K562 (cell line): ENCODE data around the gene MAP2K7. TPM values are rescaled to one million over a fixed set of nuclear protein-coding genes. Genes with fewer than 3 reads are reported as not detected.

ENCODE experiments used
- EP400 ChIP-seq: fragments of 450-650 bp; IDR thresholded peaks from 2 replicates; pipeline ENCODE4 v1.6.1; 2017; ENCODE audit warnings: antibody characterized with exemption, mild to moderate bottlenecking, moderate library complexity
- MAZ ChIP-seq, 2 experiments: fragments of 450-650 bp in 1 of 2; sonication (generic) in 1 of 2; formaldehyde crosslinking; IDR thresholded peaks in 1 of 2; conservative IDR thresholded peaks in 1 of 2; 2 replicates each; pipeline versions ENCODE4 v1.4.0 to v1.5.0; 2020; ENCODE audit warnings: mild to moderate bottlenecking in 1 of 2, missing genetic modification reagents in 1 of 2
- MTA3 ChIP-seq: fragments of 450-650 bp; formaldehyde crosslinking; IDR thresholded peaks from 2 replicates; pipeline ENCODE4 v1.6.1; 2017; ENCODE audit warnings: mild to moderate bottlenecking, borderline replicate concordance
- NUFIP1 ChIP-seq: fragments of 450-650 bp; IDR thresholded peaks from 2 replicates; pipeline ENCODE4 v1.6.1; 2018; ENCODE audit not compliant: partially characterized antibody
- PHTF2 ChIP-seq: fragments of 250-450 bp; sonication (Bioruptor Pico); IDR thresholded peaks from 2 replicates; pipeline ENCODE4 v1.5.0; 2021; ENCODE audit warnings: mild to moderate bottlenecking
- SIRT6 ChIP-seq: IDR thresholded peaks from one replicate; pipeline ENCODE4 v1.6.1; 2012; ENCODE audit warnings: low read depth, mild to moderate bottlenecking, control low read depth, inconsistent platforms, low read length, moderate library complexity
- SP1 ChIP-seq: sonication (generic); formaldehyde crosslinking; IDR thresholded peaks from 2 replicates; pipeline ENCODE4 v1.8.1; 2022; ENCODE audit warnings: mild to moderate bottlenecking, missing genetic modification reagents
- SRF ChIP-seq, 2 experiments: fragments of 250-450, 450-650 bp in 1 of 2; sonication (Bioruptor Pico) in 1 of 2; sonication (generic) in 1 of 2; formaldehyde crosslinking; IDR thresholded peaks; 2 replicates each; pipeline versions ENCODE4 v1.5.0 to v1.5.1; 2020 to 2022; ENCODE audit warnings: mild to moderate bottlenecking in 1 of 2, missing genetic modification reagents in 1 of 2
- ZBTB11 ChIP-seq, 3 experiments: fragments of 200-800 bp in 1 of 3; fragments of 250-450 bp in 1 of 3; fragments of 450-650 bp in 1 of 3; sonication (Bioruptor Pico) in 1 of 3; sonication (Bioruptor generic) in 1 of 3; formaldehyde crosslinking in 1 of 3; IDR thresholded peaks; 2 replicates each; pipeline versions ENCODE4 v1.6.1 to v1.8.0; 2016 to 2022; ENCODE audit warnings: mild to moderate bottlenecking in 2 of 3, missing genetic modification characterization in 2 of 3, missing compliant biosample characterization in 1 of 3, moderate library complexity in 1 of 3
- ZNF407 ChIP-seq: fragments of 450-650 bp; IDR thresholded peaks from 2 replicates; pipeline ENCODE4 v1.6.1; 2016; ENCODE audit warnings: low read depth
- polyA plus RNA-seq, 8 experiments: library from polyadenylated mRNA; depleted of rRNA in 4 of 8; stranded (reverse) in 5 of 8; unstranded in 3 of 8; fragments of >200 nt; fragmentation: Nextera tagmentation in 2 of 8; fragmentation: Illumina TruSeq in 1 of 8; extraction: Ambion mirVana in 2 of 8; extraction: Trizol in 1 of 8; gene quantifications; 2 replicates each; pipeline versions ENCODE4 v1.2.1 to v1.2.3, GENCODE V29; 2011 to 2014; ENCODE audit warnings: inconsistent platforms in 1 of 8, missing spikeins in 1 of 8
- total RNA-seq, 7 experiments: library from RNA; depleted of rRNA in 6 of 7; stranded (reverse); fragments of >200 nt in 6 of 7; fragmentation: Illumina TruSeq in 2 of 7; extraction: Trizol in 2 of 7; gene quantifications; 2 replicates each; pipeline versions ENCODE4 v1.2.1 to v1.2.3, GENCODE V29; 2011 to 2021; ENCODE audit warnings: low replicate concordance in 1 of 7
- TF ChIP-seq, protein P1 (sequence below): fragments of 250-450 bp; sonication (Bioruptor Pico); IDR thresholded peaks from 2 replicates; pipeline ENCODE4 v1.9.0; 2021; ENCODE audit warnings: mild to moderate bottlenecking

Gene MAP2K7
- total and polyA plus RNA-seq, 9 of the 15 experiments (the other 6 are each of a cell fraction or from before 2014, with no cell fraction given) = 0.51 to 45.8 (median 14.1) TPM

DNA sequence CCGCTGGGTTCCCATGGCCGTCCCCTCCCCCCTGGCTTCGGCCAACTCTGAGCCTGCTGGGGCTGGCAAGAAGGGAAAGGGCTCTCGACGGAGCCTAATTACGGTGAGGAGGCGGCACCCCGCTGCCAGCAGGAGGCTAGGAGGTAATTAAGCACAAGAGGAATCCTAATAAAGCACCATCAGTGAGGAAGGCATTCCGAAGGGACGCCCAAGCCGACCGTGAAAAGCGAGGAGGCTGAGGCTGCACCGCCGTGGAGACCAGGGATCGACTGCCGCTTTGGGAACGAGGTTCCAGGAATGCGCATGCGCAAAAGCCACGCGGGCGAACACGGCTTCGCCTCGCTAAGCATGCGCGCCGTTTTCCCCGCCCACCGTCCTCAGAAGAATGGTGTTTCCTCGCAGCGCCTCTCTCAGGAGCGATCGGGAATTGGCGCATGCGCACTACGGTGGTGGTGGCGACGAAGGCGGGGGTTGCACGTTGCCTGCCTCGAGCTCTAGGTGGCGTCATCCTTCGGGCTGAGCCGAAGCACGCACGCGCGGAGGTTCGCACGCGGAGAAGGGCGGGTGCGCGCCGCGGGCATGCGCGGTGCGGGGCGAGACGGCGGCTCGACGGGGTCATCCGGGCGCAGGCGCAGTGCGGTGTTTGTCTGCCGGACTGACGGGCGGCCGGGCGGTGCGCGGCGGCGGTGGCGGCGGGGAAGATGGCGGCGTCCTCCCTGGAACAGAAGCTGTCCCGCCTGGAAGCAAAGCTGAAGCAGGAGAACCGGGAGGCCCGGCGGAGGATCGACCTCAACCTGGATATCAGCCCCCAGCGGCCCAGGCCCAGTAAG, at the start of gene MAP2K7 (continued):
- peak; percentile 90 for TF ChIP-seq ZNF407
- peak; percentile 71 to 75; a peak in 3 of 4 replicates for TF ChIP-seq MAZ (CRISPR knock-in tag; conservative IDR thresholded peaks at IDR 0.05 in 1 of 2, IDR thresholded peaks at IDR 0.05 in 1 of 2)
- TF ChIP-seq ZBTB11 (CRISPR knock-in tag; IDR thresholded peaks at IDR 0.05) = 0 out of 6 replicates have a peak, but pooled peaks of 1 of the 3 experiments have one; percentile 24
- TF ChIP-seq PHTF2 (CRISPR knock-in tag) = no peak
- peak; percentile 88 for TF ChIP-seq EP400
- peak; percentile 88 for TF ChIP-seq SP1
- TF ChIP-seq NUFIP1 = no peak
- TF ChIP-seq SRF (CRISPR knock-in tag; IDR thresholded peaks at IDR 0.05) = peak in 1 of 2 experiments; percentile 43; a peak in 1 of 4 replicates
- TF ChIP-seq MTA3 = peak; percentile 96
- no peak for TF ChIP-seq SIRT6
- TF ChIP-seq, protein P1, sequence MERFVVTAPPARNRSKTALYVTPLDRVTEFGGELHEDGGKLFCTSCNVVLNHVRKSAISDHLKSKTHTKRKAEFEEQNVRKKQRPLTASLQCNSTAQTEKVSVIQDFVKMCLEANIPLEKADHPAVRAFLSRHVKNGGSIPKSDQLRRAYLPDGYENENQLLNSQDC (CRISPR knock-in tag) = no peak
